HepG2 (cell line): Measurements from ENCODE around the gene SLC38A2. TPM values are rescaled to one million over a fixed set of nuclear protein-coding genes. Genes with fewer than 3 reads are reported as not detected.
A peak's percentile ranks its signal among the peaks of the same experiment; 100 is the strongest.

Source experiments
- DR1 ChIP-seq: sonication (generic); formaldehyde crosslinking; IDR thresholded peaks from 2 replicates; pipeline ENCODE4 v1.8.0; 2021; ENCODE audit warnings: mild to moderate bottlenecking, missing genetic modification reagents, inconsistent platforms
- FIP1L1 ChIP-seq: fragments of 200-400 bp; formaldehyde crosslinking; IDR thresholded peaks from 2 replicates; pipeline ENCODE4 v1.6.1; 2018; ENCODE audit warnings: low read depth, mild to moderate bottlenecking, low read length, moderate library complexity, borderline replicate concordance; ENCODE audit not compliant: insufficient read depth
- FLYWCH1 ChIP-seq: sonication (generic); formaldehyde crosslinking; IDR thresholded peaks from 2 replicates; pipeline ENCODE4 v1.8.1; 2023; ENCODE audit warnings: mild to moderate bottlenecking, missing genetic modification reagents
- FOSL2 ChIP-seq: sonication (generic); formaldehyde crosslinking; IDR thresholded peaks from 2 replicates; pipeline ENCODE4 v1.4.0; 2020; ENCODE audit warnings: missing genetic modification reagents
- MED13 ChIP-seq: sonication (generic); formaldehyde crosslinking; IDR thresholded peaks from 2 replicates; pipeline ENCODE4 v1.5.0; 2020; ENCODE audit warnings: missing genetic modification reagents
- NFATC3 ChIP-seq: sonication (generic); formaldehyde crosslinking; IDR thresholded peaks from 2 replicates; pipeline ENCODE4 v1.5.1; 2020; ENCODE audit warnings: mild to moderate bottlenecking, missing genetic modification reagents
- PBX2 ChIP-seq: IDR thresholded peaks from 2 replicates; pipeline ENCODE4 v1.6.1; 2016; ENCODE audit warnings: control low read depth
- PRDM10 ChIP-seq: sonication (generic); formaldehyde crosslinking; IDR thresholded peaks from 2 replicates; pipeline ENCODE4 v1.4.0; 2020; ENCODE audit warnings: low read depth, missing genetic modification reagents
- PRPF4 ChIP-seq: fragments of 200-400 bp; formaldehyde crosslinking; IDR thresholded peaks from 2 replicates; pipeline ENCODE4 v1.6.1; 2016; ENCODE audit warnings: low read length, low read depth; ENCODE audit not compliant: poor library complexity, severe bottlenecking
- SOX5 ChIP-seq: IDR thresholded peaks from 2 replicates; pipeline ENCODE4 v1.6.1; 2016; ENCODE audit warnings: borderline replicate concordance
- XRCC5 ChIP-seq: fragments of 200-400 bp; formaldehyde crosslinking; optimal IDR thresholded peaks from 2 replicates; pipeline ENCODE3; 2017; ENCODE audit warnings: mild to moderate bottlenecking, low read length
- ZBTB7B ChIP-seq: sonication (generic); formaldehyde crosslinking; IDR thresholded peaks from 2 replicates; pipeline ENCODE4 v1.4.0; 2020; ENCODE audit warnings: missing genetic modification reagents
- ZFP37 ChIP-seq: sonication (generic); formaldehyde crosslinking; IDR thresholded peaks from 2 replicates; pipeline ENCODE4 v1.4.0; 2020; ENCODE audit warnings: missing genetic modification reagents, borderline replicate concordance
- ZFP82 ChIP-seq: sonication (generic); formaldehyde crosslinking; IDR thresholded peaks from 2 replicates; pipeline ENCODE4 v1.5.1; 2020; ENCODE audit warnings: mild to moderate bottlenecking, missing genetic modification reagents, borderline replicate concordance
- ZNF143 ChIP-seq: sonication (generic); formaldehyde crosslinking; IDR thresholded peaks from 2 replicates; pipeline ENCODE4 v1.4.0; 2020; ENCODE audit warnings: missing genetic modification reagents
- ZNF616 ChIP-seq: sonication (generic); formaldehyde crosslinking; IDR thresholded peaks from 2 replicates; pipeline ENCODE4 v1.5.0; 2020; ENCODE audit warnings: low read depth, mild to moderate bottlenecking, missing genetic modification reagents
- ZNF678 ChIP-seq: sonication (generic); formaldehyde crosslinking; IDR thresholded peaks from 2 replicates; pipeline ENCODE4 v1.4.0; 2020; ENCODE audit warnings: mild to moderate bottlenecking, missing genetic modification reagents
- polyA plus RNA-seq, 8 experiments: library from polyadenylated mRNA; depleted of rRNA in 3 of 8; stranded (reverse) in 7 of 8; unstranded in 1 of 8; fragments of >200 nt; fragmentation: Illumina TruSeq in 4 of 8; extraction: Trizol in 4 of 8; gene quantifications; 2 replicates each; pipeline versions ENCODE4 v1.2.1 to v1.2.3, GENCODE V29; 2011 to 2016; ENCODE audit warnings: low read depth in 4 of 8, missing spikeins in 1 of 8, mixed read lengths in 1 of 8; ENCODE audit not compliant: insufficient read depth in 1 of 8
- total RNA-seq, 5 experiments: library from RNA; depleted of rRNA; stranded (reverse); fragments of >200 nt; fragmentation: Illumina TruSeq; extraction: Trizol; gene quantifications; 2 replicates each; pipeline ENCODE4 v1.2.3, GENCODE V29; 2016; ENCODE audit warnings: low read depth in 1 of 5
- TF ChIP-seq, protein P1 (sequence below): IDR thresholded peaks from 2 replicates; pipeline ENCODE4 v1.6.1; 2016; ENCODE audit warnings: mild to moderate bottlenecking
- TF ChIP-seq, protein P2 (sequence below): sonication (generic); formaldehyde crosslinking; IDR thresholded peaks from 2 replicates; pipeline ENCODE4 v1.4.0; 2020; ENCODE audit warnings: missing genetic modification reagents, mild to moderate bottlenecking, borderline replicate concordance
- TF ChIP-seq, protein P3 (sequence below): sonication (generic); formaldehyde crosslinking; IDR thresholded peaks from 2 replicates; pipeline ENCODE4 v1.8.0; 2022; ENCODE audit warnings: mild to moderate bottlenecking, missing genetic modification reagents, borderline replicate concordance

Gene SLC38A2
- total and polyA plus RNA-seq, 2 of the 13 experiments (the other 11 are each of a cell fraction or from before 2014, with no cell fraction given): 368 to 880 TPM

- TF ChIP-seq FIP1L1 (peak; percentile 94), FOSL2 (CRISPR knock-in tag) (peak; percentile 28; the same call in 1 of the 2 replicates), PBX2 (no peak), ZFP82 (CRISPR knock-in tag) (no peak), ZNF143 (CRISPR knock-in tag) (no peak; the same call in 1 of the 2 replicates), FLYWCH1 (CRISPR knock-in tag) (no peak; the same call in 1 of the 2 replicates), XRCC5 (no peak), PRDM10 (no peak; the same call in 1 of the 2 replicates), SOX5 (CRISPR knock-in tag) (peak; percentile 74; the same call in 1 of the 2 replicates), ZNF678 (CRISPR knock-in tag) (no peak), ZFP37 (CRISPR knock-in tag) (no peak), ZBTB7B (CRISPR knock-in tag) (peak; percentile 37; the same call in 1 of the 2 replicates), DR1 (CRISPR knock-in tag) (0 out of 2 replicates have a peak, but pooled peaks have one; percentile 35), PRPF4 (no peak), MED13 (peak; percentile 10; the same call in 1 of the 2 replicates), ZNF616 (CRISPR knock-in tag) (no peak), NFATC3 (CRISPR knock-in tag) (peak; percentile 94; the same call in 1 of the 2 replicates)
- TF ChIP-seq, protein P1, sequence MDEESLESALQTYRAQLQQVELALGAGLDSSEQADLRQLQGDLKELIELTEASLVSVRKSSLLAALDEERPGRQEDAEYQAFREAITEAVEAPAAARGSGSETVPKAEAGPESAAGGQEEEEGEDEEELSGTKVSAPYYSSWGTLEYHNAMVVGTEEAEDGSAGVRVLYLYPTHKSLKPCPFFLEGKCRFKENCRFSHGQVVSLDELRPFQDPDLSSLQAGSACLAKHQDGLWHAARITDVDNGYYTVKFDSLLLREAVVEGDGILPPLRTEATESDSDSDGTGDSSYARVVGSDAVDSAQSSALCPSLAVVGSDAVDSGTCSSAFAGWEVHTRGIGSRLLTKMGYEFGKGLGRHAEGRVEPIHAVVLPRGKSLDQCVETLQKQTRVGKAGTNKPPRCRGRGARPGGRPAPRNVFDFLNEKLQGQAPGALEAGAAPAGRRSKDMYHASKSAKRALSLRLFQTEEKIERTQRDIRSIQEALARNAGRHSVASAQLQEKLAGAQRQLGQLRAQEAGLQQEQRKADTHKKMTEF (CRISPR knock-in tag): peak; percentile 82
- TF ChIP-seq, protein P2, sequence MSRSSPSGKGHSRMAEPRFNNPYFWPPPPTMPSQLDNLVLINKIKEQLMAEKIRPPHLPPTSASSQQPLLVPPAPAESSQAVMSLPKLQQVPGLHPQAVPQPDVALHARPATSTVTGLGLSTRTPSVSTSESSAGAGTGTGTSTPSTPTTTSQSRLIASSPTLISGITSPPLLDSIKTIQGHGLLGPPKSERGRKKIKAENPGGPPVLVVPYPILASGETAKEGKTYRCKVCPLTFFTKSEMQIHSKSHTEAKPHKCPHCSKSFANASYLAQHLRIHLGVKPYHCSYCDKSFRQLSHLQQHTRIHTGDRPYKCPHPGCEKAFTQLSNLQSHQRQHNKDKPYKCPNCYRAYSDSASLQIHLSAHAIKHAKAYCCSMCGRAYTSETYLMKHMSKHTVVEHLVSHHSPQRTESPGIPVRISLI (CRISPR knock-in tag): peak; percentile 45; the same call in 1 of the 2 replicates
- TF ChIP-seq, protein P3, sequence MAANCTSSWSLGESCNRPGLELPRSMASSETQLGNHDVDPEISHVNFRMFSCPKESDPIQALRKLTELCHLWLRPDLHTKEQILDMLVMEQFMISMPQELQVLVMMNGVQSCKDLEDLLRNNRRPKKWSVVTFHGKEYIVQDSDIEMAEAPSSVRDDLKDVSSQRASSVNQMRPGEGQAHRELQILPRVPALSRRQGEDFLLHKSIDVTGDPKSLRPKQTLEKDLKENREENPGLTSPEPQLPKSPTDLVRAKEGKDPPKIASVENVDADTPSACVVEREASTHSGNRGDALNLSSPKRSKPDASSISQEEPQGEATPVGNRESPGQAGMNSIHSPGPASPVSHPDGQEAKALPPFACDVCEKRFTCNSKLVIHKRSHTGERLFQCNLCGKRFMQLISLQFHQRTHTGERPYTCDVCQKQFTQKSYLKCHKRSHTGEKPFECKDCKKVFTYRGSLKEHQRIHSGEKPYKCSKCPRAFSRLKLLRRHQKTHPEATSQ (CRISPR knock-in tag): no peak
These were observed 14.9 kb downstream of the SLC38A2 start (continued) for GRCh38 chr12:46357438-46358324.
